ENCODE results near the gene IDH2. TPM values are rescaled to one million over a fixed set of nuclear protein-coding genes. Genes with fewer than 3 reads are reported as not detected.

IDH2 gene
- total and polyA plus RNA-seq, 8 donors = 53.6 to 128 (median 112) TPM

DNA sequence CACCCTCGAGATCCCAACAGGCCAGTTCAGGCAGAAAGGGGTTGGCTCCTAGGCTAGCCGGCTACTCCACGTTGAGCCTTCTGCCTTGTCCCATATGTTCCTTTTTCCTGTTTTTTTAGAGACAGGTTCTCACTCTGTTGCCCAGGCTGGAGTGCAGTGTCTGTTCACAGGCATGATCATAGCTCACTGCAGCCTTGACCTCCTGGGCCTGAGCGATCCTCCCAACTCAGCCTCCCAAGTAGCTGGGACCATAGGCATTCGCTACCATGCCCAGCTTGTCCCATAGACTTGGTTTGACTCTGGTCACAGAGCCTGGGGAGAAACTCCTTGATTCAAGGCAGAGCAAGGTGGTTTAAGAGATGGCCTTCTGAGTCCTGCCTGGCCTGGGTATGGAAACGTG lies 68.8 kb downstream of the IDH2 start:
- H3K4me1 ChIP-seq = peaks cover 22 to 73% (median 50%) of the 10 kb centered on the region in 3 donors
- H3K36me3 ChIP-seq = no peaks in the 10 kb centered on the region
- H3K27ac ChIP-seq = peak overlapping the region in 3 of 4 donors; percentile 58 to 72 (median 71)
- H3K9me3 ChIP-seq = no peaks in the 10 kb centered on the region
- no peaks in the 10 kb centered on the region for H3K27me3 ChIP-seq
- DNase-seq (peak in 2 of 6 donors; percentile 13 to 33), FAIRE-seq (no peak), ATAC-seq (no peak)
- H3K4me3 ChIP-seq = no peak overlapping the region
- no peak for TF ChIP-seq CTCF (IDR thresholded peaks at IDR 0.05)
- 61 to 75% methylated on average over 6 of the region's 6 CpGs for WGBS, 2 donors
- intact Hi-C loops (cut with DNase I) = no loop called here

Other genes starting within 250 kb of the IDH2 start
- 10 to 100 TPM; 15.7 to 25.2 (median 21.2) TPM for gene AP3S2, start 208.5 kb downstream of the IDH2 start, total RNA-seq
- gene AP3S2, start 208.5 kb downstream of the IDH2 start, polyA plus RNA-seq = 10 to 100 TPM; 11.0 to 16.6 TPM
- 10 to 100 TPM; 26.2 to 49.8 (median 33.0) TPM for gene ARPIN, start 189.5 kb downstream of the IDH2 start, total RNA-seq
- gene ARPIN, start 189.5 kb downstream of the IDH2 start, polyA plus RNA-seq = 10 to 100 TPM; 12.6 to 21.6 TPM
- gene ZNF710, start 101.1 kb downstream of the IDH2 start, total RNA-seq = 100 to 1,000 TPM in 1 of 6 donors, 10 to 100 TPM in 5; 31.9 to 298 (median 36.4) TPM
- gene ZNF710, start 101.1 kb downstream of the IDH2 start, polyA plus RNA-seq = 100 to 1,000 TPM in 1 of 2 donors, 10 to 100 TPM in 1; 69.2 to 128 TPM
- 10 to 100 TPM; 33.1 to 63.9 (median 38.4) TPM for gene SEMA4B, start 98.9 kb upstream of the IDH2 start, total RNA-seq
- 10 to 100 TPM; 32.5 to 39.3 TPM for gene SEMA4B, start 98.9 kb upstream of the IDH2 start, polyA plus RNA-seq
- 10 to 100 TPM; 70.4 to 88.6 (median 79.3) TPM for gene CIB1, start 131.5 kb upstream of the IDH2 start, total RNA-seq
- gene CIB1, start 131.5 kb upstream of the IDH2 start, polyA plus RNA-seq = 100 to 1,000 TPM; 153 to 162 TPM
- gene GDPGP1, start 131.7 kb upstream of the IDH2 start, total RNA-seq = 1 to 10 TPM; 2.6 to 7.0 (median 4.4) TPM
- 1 to 10 TPM; 2.0 to 3.3 TPM for gene GDPGP1, start 131.7 kb upstream of the IDH2 start, polyA plus RNA-seq
- under 1 TPM in 4 of 6 donors, not detected in 2; 0.19 to 0.46 (median 0.35) TPM for gene TTLL13, start 147.1 kb upstream of the IDH2 start, total RNA-seq
- 1 to 10 TPM; 1.3 to 2.4 TPM for gene TTLL13, start 147.1 kb upstream of the IDH2 start, polyA plus RNA-seq
- gene NGRN, start 163.2 kb upstream of the IDH2 start, total RNA-seq = 10 to 100 TPM; 19.3 to 37.7 (median 26.9) TPM
- gene NGRN, start 163.2 kb upstream of the IDH2 start, polyA plus RNA-seq = 10 to 100 TPM; 25.0 to 46.8 TPM
- 1 to 10 TPM; 2.2 to 7.2 (median 4.3) TPM for gene ZNF774, start 249.8 kb upstream of the IDH2 start, total RNA-seq
- gene ZNF774, start 249.8 kb upstream of the IDH2 start, polyA plus RNA-seq = 10 to 100 TPM in 1 of 2 donors, 1 to 10 TPM in 1; 2.3 to 11.9 TPM

All from pancreas (tissue), 10 donors.